ENCODE measurements around the gene TCEAL8.

DNA sequence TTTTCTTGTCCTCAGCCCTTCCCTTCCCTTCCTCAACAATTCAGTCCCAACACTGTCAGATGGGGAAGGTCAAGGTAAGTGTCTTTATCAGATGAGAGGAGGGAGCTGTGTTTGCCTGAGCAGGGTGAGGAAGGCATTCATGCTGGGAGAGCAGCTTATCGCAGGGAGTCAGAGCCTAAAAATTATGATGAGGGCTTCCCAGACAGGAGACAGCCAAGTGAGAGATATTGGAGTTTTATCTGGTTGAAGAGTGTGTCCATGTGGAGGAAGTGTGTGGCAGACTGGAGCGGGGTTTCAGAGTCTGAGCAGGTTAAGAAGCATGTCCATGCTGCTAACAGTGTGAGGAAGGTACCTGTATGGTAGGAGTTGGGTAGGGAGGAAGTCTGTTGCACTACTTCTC lies 21.7 kb downstream of the TCEAL8 start:
- TF ChIP-seq, protein P1, sequence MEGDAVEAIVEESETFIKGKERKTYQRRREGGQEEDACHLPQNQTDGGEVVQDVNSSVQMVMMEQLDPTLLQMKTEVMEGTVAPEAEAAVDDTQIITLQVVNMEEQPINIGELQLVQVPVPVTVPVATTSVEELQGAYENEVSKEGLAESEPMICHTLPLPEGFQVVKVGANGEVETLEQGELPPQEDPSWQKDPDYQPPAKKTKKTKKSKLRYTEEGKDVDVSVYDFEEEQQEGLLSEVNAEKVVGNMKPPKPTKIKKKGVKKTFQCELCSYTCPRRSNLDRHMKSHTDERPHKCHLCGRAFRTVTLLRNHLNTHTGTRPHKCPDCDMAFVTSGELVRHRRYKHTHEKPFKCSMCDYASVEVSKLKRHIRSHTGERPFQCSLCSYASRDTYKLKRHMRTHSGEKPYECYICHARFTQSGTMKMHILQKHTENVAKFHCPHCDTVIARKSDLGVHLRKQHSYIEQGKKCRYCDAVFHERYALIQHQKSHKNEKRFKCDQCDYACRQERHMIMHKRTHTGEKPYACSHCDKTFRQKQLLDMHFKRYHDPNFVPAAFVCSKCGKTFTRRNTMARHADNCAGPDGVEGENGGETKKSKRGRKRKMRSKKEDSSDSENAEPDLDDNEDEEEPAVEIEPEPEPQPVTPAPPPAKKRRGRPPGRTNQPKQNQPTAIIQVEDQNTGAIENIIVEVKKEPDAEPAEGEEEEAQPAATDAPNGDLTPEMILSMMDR (IDR thresholded peaks at IDR 0.05), result no peak
- TF ChIP-seq POLR2A (IDR thresholded peaks at IDR 0.05; ENCODE audit: low read depth), result no peak
